ENCODE results near the gene FAM117B.

Gene FAM117B

GRCh38 chr2:202815548-202816360 lies 181.0 kb downstream of the FAM117B start:
- no peak for DNase-seq (ENCODE audit: low read depth)

- no peak for DNase-seq (ENCODE audit: low read depth)
Measured at GRCh38 chr2:202817771-202818170, 183.0 kb downstream of the FAM117B start.

GRCh38 chr2:202818321-202818720 lies 183.6 kb downstream of the FAM117B start:
- no peak for DNase-seq (ENCODE audit: low read depth)

Measured in HS-5 (cell line).